ENCODE measurements around the gene THRB.

THRB gene

GRCh38 chr3:24288496-24289236 is 206.0 kb downstream of the THRB start:
- FAIRE-seq (no peak), DNase-seq (ENCODE audit: insufficient read length, low spot score) (no peak)
- TF ChIP-seq PAX5 (IDR thresholded peaks at IDR 0.05; ENCODE audit: insufficient read depth, low read length, severe bottlenecking) (no peak), POU2F2 (IDR thresholded peaks at IDR 0.05; ENCODE audit: low read depth, low read length) (no peak), TAF1 (IDR thresholded peaks at IDR 0.05; ENCODE audit: low read depth, low read length) (no peak), POLR2AphosphoS5 (IDR thresholded peaks at IDR 0.05; ENCODE audit: low read depth, low read length) (no peak), SPI1 (IDR thresholded peaks at IDR 0.05; ENCODE audit: low read depth, low read length) (no peak), POLR2A (IDR thresholded peaks at IDR 0.05; ENCODE audit: low read depth, low read length) (no peak)

- FAIRE-seq (no peak), DNase-seq (ENCODE audit: insufficient read length, low spot score) (no peak)
- no peak for TF ChIP-seq SPI1 (IDR thresholded peaks at IDR 0.05; ENCODE audit: low read depth, low read length)
- TF ChIP-seq POU2F2 (IDR thresholded peaks at IDR 0.05; ENCODE audit: low read depth, low read length), result no peak
- TF ChIP-seq PAX5 (IDR thresholded peaks at IDR 0.05; ENCODE audit: insufficient read depth, low read length, severe bottlenecking), result no peak
These were observed 206.7 kb downstream of the THRB start for GRCh38 chr3:24287755-24288450.

- TF ChIP-seq SPI1 (IDR thresholded peaks at IDR 0.05; ENCODE audit: low read depth, low read length) (no peak), TAF1 (IDR thresholded peaks at IDR 0.05; ENCODE audit: low read depth, low read length) (no peak), POU2F2 (IDR thresholded peaks at IDR 0.05; ENCODE audit: low read depth, low read length) (no peak), POLR2AphosphoS5 (IDR thresholded peaks at IDR 0.05; ENCODE audit: low read depth, low read length) (no peak), POLR2A (IDR thresholded peaks at IDR 0.05; ENCODE audit: low read depth, low read length) (no peak), PAX5 (IDR thresholded peaks at IDR 0.05; ENCODE audit: insufficient read depth, low read length, severe bottlenecking) (no peak)
- FAIRE-seq (no peak), DNase-seq (ENCODE audit: insufficient read length, low spot score) (no peak)
These were observed 208.2 kb downstream of the THRB start for GRCh38 chr3:24286405-24286804.

- DNase-seq (ENCODE audit: insufficient read length, low spot score) (no peak), FAIRE-seq (no peak)
- no peak for TF ChIP-seq POU2F2 (IDR thresholded peaks at IDR 0.05; ENCODE audit: low read depth, low read length)
- TF ChIP-seq SPI1 (IDR thresholded peaks at IDR 0.05; ENCODE audit: low read depth, low read length), result no peak
- no peak for TF ChIP-seq TAF1 (IDR thresholded peaks at IDR 0.05; ENCODE audit: low read depth, low read length)
- TF ChIP-seq POLR2AphosphoS5 (IDR thresholded peaks at IDR 0.05; ENCODE audit: low read depth, low read length), result no peak
- no peak for TF ChIP-seq POLR2A (IDR thresholded peaks at IDR 0.05; ENCODE audit: low read depth, low read length)
- no peak for TF ChIP-seq PAX5 (IDR thresholded peaks at IDR 0.05; ENCODE audit: insufficient read depth, low read length, severe bottlenecking)
These were observed 216.1 kb downstream of the THRB start for GRCh38 chr3:24278543-24278942.

GRCh38 chr3:24273491-24273890 is 221.2 kb downstream of the THRB start:
- FAIRE-seq, result no peak
- TF ChIP-seq POLR2A (IDR thresholded peaks at IDR 0.05; ENCODE audit: low read depth, low read length) (no peak), TAF1 (IDR thresholded peaks at IDR 0.05; ENCODE audit: low read depth, low read length) (no peak), SPI1 (IDR thresholded peaks at IDR 0.05; ENCODE audit: low read depth, low read length) (no peak), POU2F2 (IDR thresholded peaks at IDR 0.05; ENCODE audit: low read depth, low read length) (no peak), POLR2AphosphoS5 (IDR thresholded peaks at IDR 0.05; ENCODE audit: low read depth, low read length) (no peak), PAX5 (IDR thresholded peaks at IDR 0.05; ENCODE audit: insufficient read depth, low read length, severe bottlenecking) (no peak)
- no peak for DNase-seq (ENCODE audit: insufficient read length, low spot score)

- DNase-seq (ENCODE audit: insufficient read length, low spot score) (no peak), FAIRE-seq (no peak)
- TF ChIP-seq POU2F2 (IDR thresholded peaks at IDR 0.05; ENCODE audit: low read depth, low read length), result no peak
- no peak for TF ChIP-seq SPI1 (IDR thresholded peaks at IDR 0.05; ENCODE audit: low read depth, low read length)
- TF ChIP-seq POLR2A (IDR thresholded peaks at IDR 0.05; ENCODE audit: low read depth, low read length), result no peak
- TF ChIP-seq TAF1 (IDR thresholded peaks at IDR 0.05; ENCODE audit: low read depth, low read length), result no peak
- TF ChIP-seq POLR2AphosphoS5 (IDR thresholded peaks at IDR 0.05; ENCODE audit: low read depth, low read length), result no peak
- TF ChIP-seq PAX5 (IDR thresholded peaks at IDR 0.05; ENCODE audit: insufficient read depth, low read length, severe bottlenecking), result no peak
These were observed 221.8 kb downstream of the THRB start for GRCh38 chr3:24272875-24273274.

GRCh38 chr3:24272408-24272807 is 222.2 kb downstream of the THRB start:
- FAIRE-seq (no peak), DNase-seq (ENCODE audit: insufficient read length, low spot score) (no peak)
- TF ChIP-seq POLR2AphosphoS5 (IDR thresholded peaks at IDR 0.05; ENCODE audit: low read depth, low read length) (no peak), POLR2A (IDR thresholded peaks at IDR 0.05; ENCODE audit: low read depth, low read length) (no peak), SPI1 (IDR thresholded peaks at IDR 0.05; ENCODE audit: low read depth, low read length) (no peak), POU2F2 (IDR thresholded peaks at IDR 0.05; ENCODE audit: low read depth, low read length) (no peak)

- DNase-seq (ENCODE audit: insufficient read length, low spot score) (no peak), FAIRE-seq (no peak)
- no peak for TF ChIP-seq POLR2AphosphoS5 (IDR thresholded peaks at IDR 0.05; ENCODE audit: low read depth, low read length)
- no peak for TF ChIP-seq POU2F2 (IDR thresholded peaks at IDR 0.05; ENCODE audit: low read depth, low read length)
- no peak for TF ChIP-seq SPI1 (IDR thresholded peaks at IDR 0.05; ENCODE audit: low read depth, low read length)
- no peak for TF ChIP-seq PAX5 (IDR thresholded peaks at IDR 0.05; ENCODE audit: insufficient read depth, low read length, severe bottlenecking)
- no peak for TF ChIP-seq POLR2A (IDR thresholded peaks at IDR 0.05; ENCODE audit: low read depth, low read length)
- no peak for TF ChIP-seq TAF1 (IDR thresholded peaks at IDR 0.05; ENCODE audit: low read depth, low read length)
These were observed 223.4 kb downstream of the THRB start for GRCh38 chr3:24271228-24271627.

- TF ChIP-seq POU2F2 (IDR thresholded peaks at IDR 0.05; ENCODE audit: low read depth, low read length) (no peak), POLR2AphosphoS5 (IDR thresholded peaks at IDR 0.05; ENCODE audit: low read depth, low read length) (no peak), SPI1 (IDR thresholded peaks at IDR 0.05; ENCODE audit: low read depth, low read length) (no peak), TAF1 (IDR thresholded peaks at IDR 0.05; ENCODE audit: low read depth, low read length) (no peak), PAX5 (IDR thresholded peaks at IDR 0.05; ENCODE audit: insufficient read depth, low read length, severe bottlenecking) (no peak), POLR2A (IDR thresholded peaks at IDR 0.05; ENCODE audit: low read depth, low read length) (no peak)
- DNase-seq (ENCODE audit: insufficient read length, low spot score) (no peak), FAIRE-seq (no peak)
These were observed 223.9 kb downstream of the THRB start for GRCh38 chr3:24270744-24271143.
